ENCODE results near the gene TSPAN9.

TSPAN9 gene

DNA sequence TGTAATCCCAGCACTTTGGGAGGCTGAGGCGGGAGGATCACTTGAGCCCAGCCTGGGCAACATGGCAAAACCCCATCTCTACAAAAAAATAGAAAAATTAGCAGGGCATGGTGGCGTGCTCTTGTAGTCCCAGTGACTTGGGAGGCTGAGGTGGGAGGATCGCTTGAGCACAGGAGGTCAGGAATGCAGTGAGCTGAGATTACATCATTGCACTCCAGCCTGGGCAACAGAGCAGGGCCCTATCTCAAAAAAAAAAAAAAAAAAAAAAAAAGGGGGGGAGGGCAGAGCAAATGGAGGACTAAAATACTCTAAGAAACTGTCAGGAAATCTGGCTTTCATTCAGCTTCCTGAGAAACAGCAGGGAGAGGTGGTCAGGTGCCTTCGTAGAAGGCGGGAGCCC lies 31.7 kb upstream of the TSPAN9 start:
- H3K27ac ChIP-seq: no peak overlapping the region
- TF ChIP-seq CTCF (conservative IDR thresholded peaks at IDR 0.05): no peak

- H3K27ac ChIP-seq: no peak overlapping the region
- no peak for TF ChIP-seq CTCF (conservative IDR thresholded peaks at IDR 0.05)
Measured at GRCh38 chr12:3045989-3046388, 31.2 kb upstream of the TSPAN9 start.

- TF ChIP-seq CTCF (conservative IDR thresholded peaks at IDR 0.05): no peak
- no peak overlapping the region for H3K27ac ChIP-seq
Measured at GRCh38 chr12:3046441-3047200, 30.6 kb upstream of the TSPAN9 start.

DNA sequence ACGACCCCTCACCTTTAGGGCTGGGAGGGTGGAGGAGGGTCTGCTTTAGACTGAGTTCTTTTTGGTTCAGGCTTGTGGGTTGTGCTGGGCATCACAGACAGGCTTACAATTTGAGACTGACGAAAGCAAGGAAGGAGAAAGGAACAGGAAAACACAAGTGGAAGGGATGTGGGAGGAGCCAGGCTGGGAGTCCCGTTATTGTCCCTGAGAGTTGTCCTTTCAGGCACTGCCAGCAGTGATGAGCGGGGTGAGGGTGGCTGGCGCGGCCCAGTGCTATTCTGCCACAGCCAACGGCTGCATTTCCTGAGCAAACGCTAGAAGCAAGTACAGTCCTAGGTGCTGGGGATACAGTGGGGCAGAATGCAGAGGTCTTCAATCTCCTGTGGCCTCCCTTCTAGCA lies 29.2 kb upstream of the TSPAN9 start:
- H3K27ac ChIP-seq: peak overlapping the region; percentile 39
- no peak for TF ChIP-seq CTCF (conservative IDR thresholded peaks at IDR 0.05)

- H3K27ac ChIP-seq: peak overlapping the region; percentile 39
- TF ChIP-seq CTCF (conservative IDR thresholded peaks at IDR 0.05): no peak
Measured at GRCh38 chr12:3048540-3048939, 28.6 kb upstream of the TSPAN9 start.

- TF ChIP-seq CTCF (conservative IDR thresholded peaks at IDR 0.05): no peak
- H3K27ac ChIP-seq: no peak overlapping the region
Measured at GRCh38 chr12:3049176-3049575, 28.0 kb upstream of the TSPAN9 start.

- H3K27ac ChIP-seq: no peak overlapping the region
- no peak for TF ChIP-seq CTCF (conservative IDR thresholded peaks at IDR 0.05)
Measured at GRCh38 chr12:3049611-3050249, 27.4 kb upstream of the TSPAN9 start.
